Fibroblast of lung (primary cell): Measurements from ENCODE around the gene SLC23A2.

Experiments used
- EZH2 ChIP-seq: IDR thresholded peaks from 2 replicates; pipeline ENCODE4 v1.5.1; 2012; ENCODE audit warnings: low read length, control low read depth, mild to moderate bottlenecking; ENCODE audit errors: missing control alignments
- TF ChIP-seq, protein P1 (sequence below), 2 donors: IDR thresholded peaks in 1 of 2; conservative IDR thresholded peaks in 1 of 2; 1 replicate in 1 of 2; 2 replicates in 1 of 2; pipeline ENCODE4 v1.5.1; 2011 to 2012; ENCODE audit warnings: low read length in 2 of 2, control low read depth in 1 of 2, inconsistent platforms in 1 of 2, low read depth in 1 of 2, mild to moderate bottlenecking in 1 of 2

DNA sequence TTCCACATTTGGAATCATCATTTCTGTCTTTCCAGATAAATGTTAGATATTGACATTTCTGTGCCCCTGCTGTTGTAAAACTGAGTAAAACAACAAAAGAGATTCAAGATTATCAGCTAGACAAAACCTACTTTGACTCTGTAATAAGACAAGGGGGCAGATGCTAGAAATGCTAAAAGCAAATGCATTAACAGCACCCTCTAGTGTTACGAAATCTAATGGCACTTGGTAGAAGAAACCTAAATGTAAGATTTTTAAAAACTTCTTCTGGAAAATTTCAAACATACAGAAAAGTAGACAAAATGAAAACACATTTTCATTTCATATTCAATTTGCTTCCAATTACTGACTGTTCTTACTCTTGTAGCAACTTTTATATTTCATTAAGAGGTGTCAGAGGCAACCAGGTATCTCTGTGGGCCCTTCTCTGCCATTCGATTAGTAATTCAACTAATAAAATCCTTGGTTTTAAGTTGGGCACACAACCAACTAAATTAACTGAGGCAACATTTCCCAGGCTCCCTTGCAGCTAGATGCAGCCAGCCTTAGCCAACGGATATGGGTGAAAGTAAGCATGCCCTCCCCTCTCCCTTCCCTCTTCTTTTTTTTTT lies 45.0 kb downstream of the SLC23A2 start:
- TF ChIP-seq, protein P1, sequence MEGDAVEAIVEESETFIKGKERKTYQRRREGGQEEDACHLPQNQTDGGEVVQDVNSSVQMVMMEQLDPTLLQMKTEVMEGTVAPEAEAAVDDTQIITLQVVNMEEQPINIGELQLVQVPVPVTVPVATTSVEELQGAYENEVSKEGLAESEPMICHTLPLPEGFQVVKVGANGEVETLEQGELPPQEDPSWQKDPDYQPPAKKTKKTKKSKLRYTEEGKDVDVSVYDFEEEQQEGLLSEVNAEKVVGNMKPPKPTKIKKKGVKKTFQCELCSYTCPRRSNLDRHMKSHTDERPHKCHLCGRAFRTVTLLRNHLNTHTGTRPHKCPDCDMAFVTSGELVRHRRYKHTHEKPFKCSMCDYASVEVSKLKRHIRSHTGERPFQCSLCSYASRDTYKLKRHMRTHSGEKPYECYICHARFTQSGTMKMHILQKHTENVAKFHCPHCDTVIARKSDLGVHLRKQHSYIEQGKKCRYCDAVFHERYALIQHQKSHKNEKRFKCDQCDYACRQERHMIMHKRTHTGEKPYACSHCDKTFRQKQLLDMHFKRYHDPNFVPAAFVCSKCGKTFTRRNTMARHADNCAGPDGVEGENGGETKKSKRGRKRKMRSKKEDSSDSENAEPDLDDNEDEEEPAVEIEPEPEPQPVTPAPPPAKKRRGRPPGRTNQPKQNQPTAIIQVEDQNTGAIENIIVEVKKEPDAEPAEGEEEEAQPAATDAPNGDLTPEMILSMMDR (conservative IDR thresholded peaks at IDR 0.05 in 1 of 2, IDR thresholded peaks at IDR 0.05 in 1 of 2; ENCODE audit: low read depth in 1 of 2, low read length in 2 of 2), result peak; percentile 68 to 80
- TF ChIP-seq EZH2, result no peak
